GM12891 (cell line): ENCODE data around the gene RASA3.
"Not testable (repeated sequence)": the region's sequence is repeated elsewhere in the genome, so short reads cannot be mapped to it uniquely, and the experiment has no call there.

Source experiments
- DNase-seq: peaks from one replicate; pipeline ENCODE4 v3.0.0; 2011; ENCODE audit warnings: low spot score; ENCODE audit not compliant: insufficient read length
- FAIRE-seq: peaks from 2 replicates; lab custom pipeline; 2011; peaks lifted over from hg19 to GRCh38; lab: Jason Lieb, UNC
- PAX5 ChIP-seq: IDR thresholded peaks from 2 replicates; pipeline ENCODE4 v1.6.1; 2011; ENCODE audit warnings: low read length, moderate library complexity, mild to moderate bottlenecking; ENCODE audit not compliant: insufficient read depth, severe bottlenecking
- POLR2A ChIP-seq: IDR thresholded peaks from 2 replicates; pipeline ENCODE4 v1.6.1; 2011; ENCODE audit warnings: low read depth, low read length, control low read depth
- POLR2AphosphoS5 ChIP-seq: IDR thresholded peaks from 2 replicates; pipeline ENCODE4 v1.6.1; 2011; ENCODE audit warnings: low read depth, low read length, control low read depth
- POU2F2 ChIP-seq: IDR thresholded peaks from 2 replicates; pipeline ENCODE4 v1.6.1; 2011; ENCODE audit warnings: low read depth, mild to moderate bottlenecking, control low read depth, low read length, moderate library complexity
- SPI1 ChIP-seq: IDR thresholded peaks from 2 replicates; pipeline ENCODE4 v1.6.1; 2011; ENCODE audit warnings: low read depth, low read length, control low read depth
- TAF1 ChIP-seq: IDR thresholded peaks from 2 replicates; pipeline ENCODE4 v1.6.1; 2011; ENCODE audit warnings: low read depth, low read length, control low read depth

The RASA3 gene

GRCh38 chr13:114025714-114026431 is 106.5 kb downstream of the RASA3 start:
- DNase-seq (no peak), FAIRE-seq (peak; percentile 71)
- no peak for TF ChIP-seq SPI1
- TF ChIP-seq POLR2AphosphoS5, result no peak
- no peak for TF ChIP-seq POU2F2
- TF ChIP-seq POLR2A, result no peak
- TF ChIP-seq PAX5, result no peak
- no peak for TF ChIP-seq TAF1

DNA sequence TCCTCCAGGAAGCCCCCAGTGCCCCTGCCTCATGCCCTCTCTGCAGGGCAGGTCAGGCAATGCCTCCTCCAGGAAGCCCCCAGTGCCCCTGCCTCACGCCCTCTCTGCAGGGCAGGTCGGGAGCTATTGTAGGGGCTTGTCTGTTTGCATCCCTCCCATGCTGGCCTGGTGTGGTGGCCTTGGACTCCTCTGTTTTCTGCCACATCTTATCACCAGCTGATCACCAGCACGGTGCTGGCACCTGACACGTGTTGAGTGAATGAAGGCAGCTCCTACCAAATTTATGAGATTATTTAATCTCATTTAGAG is 107.1 kb downstream of the RASA3 start:
- no peak for DNase-seq
- peak; percentile 51 for FAIRE-seq
- TF ChIP-seq TAF1 (no peak), POLR2A (no peak)

GRCh38 chr13:114024603-114025404 is 107.6 kb downstream of the RASA3 start:
- peak; percentile 44; the same call in 1 of the 2 replicates for TF ChIP-seq POLR2A
- peak; percentile 94 for TF ChIP-seq SPI1
- no peak for TF ChIP-seq POLR2AphosphoS5
- no peak for TF ChIP-seq TAF1
- FAIRE-seq (peak; percentile 94), DNase-seq (peak; percentile 85)

- FAIRE-seq (peak; percentile 35), DNase-seq (no peak)
- no peak for TF ChIP-seq SPI1
- TF ChIP-seq POLR2AphosphoS5, result no peak
- no peak for TF ChIP-seq PAX5
- TF ChIP-seq POU2F2, result no peak
- no peak for TF ChIP-seq TAF1
- no peak for TF ChIP-seq POLR2A
Observed at GRCh38 chr13:114023716-114024602, 108.5 kb downstream of the RASA3 start.

GRCh38 chr13:114022876-114023275 is 109.5 kb downstream of the RASA3 start:
- DNase-seq, result no peak
- no peak for FAIRE-seq
- TF ChIP-seq TAF1 (no peak), POLR2AphosphoS5 (no peak), POLR2A (no peak), PAX5 (no peak), SPI1 (no peak), POU2F2 (no peak)

DNA sequence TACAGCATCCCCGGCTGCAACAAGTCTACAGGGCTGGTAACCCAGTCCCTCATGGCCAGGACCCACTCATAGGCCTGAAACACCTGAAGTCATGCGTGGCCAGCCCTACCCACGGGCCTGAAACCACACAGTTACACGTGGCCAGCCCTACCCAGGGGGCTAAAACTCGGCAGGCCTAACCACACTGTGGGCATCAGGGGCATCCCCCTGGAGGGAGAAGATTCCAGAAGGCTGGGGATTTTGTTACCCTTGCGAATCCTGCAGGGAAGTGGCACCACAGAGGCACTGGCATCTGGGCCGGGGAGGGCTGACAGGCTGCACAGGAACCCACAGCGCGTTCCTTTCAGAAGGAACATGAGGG is 110.1 kb downstream of the RASA3 start:
- no peak for TF ChIP-seq POLR2AphosphoS5
- TF ChIP-seq POLR2A, result no peak
- no peak for TF ChIP-seq SPI1
- no peak for TF ChIP-seq PAX5
- TF ChIP-seq POU2F2, result no peak
- TF ChIP-seq TAF1, result no peak
- FAIRE-seq (peak; percentile 58), DNase-seq (no peak)

GRCh38 chr13:114021464-114022308 is 110.7 kb downstream of the RASA3 start:
- no peak for FAIRE-seq
- TF ChIP-seq POLR2A (no peak), PAX5 (no peak), SPI1 (no peak), POLR2AphosphoS5 (no peak), POU2F2 (no peak), TAF1 (no peak)
- no peak for DNase-seq

- FAIRE-seq, result no peak
- DNase-seq, result no peak
- TF ChIP-seq POLR2AphosphoS5, result no peak
- TF ChIP-seq POU2F2, result no peak
- TF ChIP-seq PAX5, result no peak
- no peak for TF ChIP-seq SPI1
- no peak for TF ChIP-seq POLR2A
- no peak for TF ChIP-seq TAF1
Observed at GRCh38 chr13:114020750-114021463, 111.5 kb downstream of the RASA3 start.

GRCh38 chr13:114020134-114020533 is 112.3 kb downstream of the RASA3 start:
- FAIRE-seq, result not testable (repeated sequence)

More at GRCh38 chr13:114020134-114020533, 112.3 kb downstream of the RASA3 start:
- not testable (repeated sequence) for DNase-seq
